ENCODE results near the gene LHX6. TPM values are rescaled to one million over a fixed set of nuclear protein-coding genes. Genes with fewer than 3 reads are reported as not detected.

The LHX6 gene
- total and polyA plus RNA-seq, 2 of the 8 experiments (the other 6 are each of a cell fraction or from before 2014, with no cell fraction given), result 0.92 to 1.2 TPM

DNA sequence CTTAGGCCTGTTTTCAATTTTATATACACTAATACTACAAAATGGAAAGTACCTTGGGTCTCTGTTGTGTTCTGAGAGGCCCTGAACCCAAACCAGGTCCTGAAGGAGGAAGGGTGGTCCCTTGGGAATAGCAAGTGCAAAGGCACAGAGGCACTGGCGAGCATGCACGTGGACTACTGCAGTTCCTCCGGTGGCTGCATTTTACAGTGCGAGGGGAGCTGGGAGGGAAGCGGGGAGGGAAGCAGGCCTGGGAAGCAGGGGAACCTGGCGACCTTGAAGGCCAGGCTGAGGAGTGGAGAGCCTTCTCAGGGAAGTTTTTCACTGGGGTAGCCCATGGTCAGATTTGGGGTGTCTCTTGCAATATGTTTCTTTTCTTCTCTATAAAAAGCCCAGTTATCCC is 35.1 kb downstream of the LHX6 start:
- H4K91ac ChIP-seq (replicated peaks; ENCODE audit: insufficient read length, low read length), result peak overlapping the region; percentile 52
- WGBS, 2 experiments (ENCODE audit: extremely low coverage in 1 of 2, insufficient coverage in 1 of 2, insufficient read length in 1 of 2, insufficient replicate concordance in 2 of 2, low coverage in 1 of 2, low lambda C conversion rate in 2 of 2, missing lambda C conversion rate in 1 of 2), result 73% methylated on average over 6 of the region's 6 CpGs; no CpG with 5 or more reads in 1 of the 2 experiments
- no peaks in the 10 kb centered on the region for H3K79me1 ChIP-seq (ENCODE audit: low read depth, low read length)
- H2AK5ac ChIP-seq (ENCODE audit: low read depth, low read length), result no peak overlapping the region
- no peak for FAIRE-seq
- H3K4me1 ChIP-seq (replicated peaks in 1 of 4; ENCODE audit: control insufficient read depth in 3 of 4, insufficient read depth in 4 of 4, low read length in 3 of 4), result peaks cover 0 to 6% (median 2%) of the 10 kb centered on the region in 4 experiments; a peak in 4 of 7 replicates
- no peak overlapping the region for H3K14ac ChIP-seq (ENCODE audit: insufficient read length)
- no peak overlapping the region for H3K18ac ChIP-seq (ENCODE audit: extremely low read depth, low read length)
- CTCF ChIA-PET (ENCODE audit: partially characterized antibody), result interaction anchor here (0.6 to 2.9 kb wide), 3 partner anchors 10 to 35 kb away, joined by 3 to 9 read pairs (median 5); partner anchors contain the start of genes MORN5 and NDUFA8
- H3K9ac ChIP-seq (replicated peaks in 1 of 4; ENCODE audit: extremely low read depth in 1 of 4, low read depth in 3 of 4, low read length in 3 of 4), result no peak overlapping the region
- H4K5ac ChIP-seq (ENCODE audit: insufficient read length, low read depth, low read length), result no peak overlapping the region
- TF ChIP-seq YY1 (IDR thresholded peaks at IDR 0.05; ENCODE audit: low read depth, low read length) (no peak), POLR2A (IDR thresholded peaks at IDR 0.05; ENCODE audit: control extremely low read depth in 1 of 2, low read depth in 2 of 2, low read length in 2 of 2) (no peak), EGR1 (IDR thresholded peaks at IDR 0.05; ENCODE audit: borderline replicate concordance, low read depth, low read length) (no peak), RFX5 (IDR thresholded peaks at IDR 0.05; ENCODE audit: borderline replicate concordance, low read depth, low read length) (no peak), EZH2 (IDR thresholded peaks at IDR 0.05; ENCODE audit: low read depth, low read length, severe bottlenecking) (no peak)
- no peaks in the 10 kb centered on the region for H4K20me1 ChIP-seq (replicated peaks in 1 of 2; ENCODE audit: control insufficient read depth in 1 of 2, insufficient read depth in 2 of 2, low read length in 2 of 2)
- 0 out of 2 replicates have a peak overlapping the region, but pooled peaks have one; percentile 72 for H2BK20ac ChIP-seq (ENCODE audit: low read length)
- H2BK12ac ChIP-seq (ENCODE audit: low read depth, low read length), result no peak overlapping the region
- no peak overlapping the region for H3K56ac ChIP-seq (replicated peaks; ENCODE audit: insufficient read length, low read depth, low read length)
- 0 out of 2 replicates have a peak overlapping the region, but pooled peaks have one; percentile 46 for H2BK15ac ChIP-seq (ENCODE audit: low read length)
- no peak overlapping the region for H3K4me3 ChIP-seq (ENCODE audit: extremely low read depth in 1 of 4, insufficient read depth in 2 of 4, low read depth in 3 of 4, low read length in 4 of 4)
- no peak for DNase-seq (ENCODE audit: low read depth in 1 of 2, low spot score in 2 of 2)
- no peaks in the 10 kb centered on the region for H3K36me3 ChIP-seq (ENCODE audit: control insufficient read depth in 2 of 4, insufficient read depth in 4 of 4, low read length in 3 of 4)
- H3K4ac ChIP-seq (replicated peaks; ENCODE audit: insufficient read length, low read depth, low read length), result no peak overlapping the region
- no peak overlapping the region for H2AFZ ChIP-seq (ENCODE audit: low read length)
- no peaks in the 10 kb centered on the region for H3K9me3 ChIP-seq (ENCODE audit: insufficient read depth in 2 of 2, low read depth in 1 of 2, low read length in 1 of 2)
- POLR2A ChIA-PET (ENCODE audit: partially characterized antibody), result interaction anchor here (0.7 to 1.1 kb wide), 2 partner anchors 68 to 642 kb away, joined by 4 read pairs; no protein-coding TSS in a partner anchor
- no peak overlapping the region for H2BK120ac ChIP-seq (replicated peaks; ENCODE audit: low read depth, low read length)
- no peaks in the 10 kb centered on the region for H3K79me2 ChIP-seq (ENCODE audit: control insufficient read depth in 1 of 2, insufficient read depth in 2 of 2, low read length in 2 of 2)
- H3K23ac ChIP-seq (ENCODE audit: insufficient read length), result no peak overlapping the region
- H3K27me3 ChIP-seq (replicated peaks in 1 of 4; ENCODE audit: control insufficient read depth in 3 of 4, extremely low read depth in 1 of 4, insufficient read depth in 3 of 4, low read length in 3 of 4), result no peaks in the 10 kb centered on the region; a peak in 2 of 7 replicates
- no peaks in the 10 kb centered on the region for H3K23me2 ChIP-seq (ENCODE audit: low read depth, low read length)
- no peak overlapping the region for H3K27ac ChIP-seq (ENCODE audit: low read depth, low read length)
- H2BK5ac ChIP-seq (ENCODE audit: low read depth, low read length), result no peak overlapping the region
- no peak overlapping the region for H4K8ac ChIP-seq (ENCODE audit: extremely low read depth, insufficient read depth, low read length)
- no peak overlapping the region for H3K4me2 ChIP-seq (ENCODE audit: insufficient read depth in 1 of 2, low read depth in 2 of 2, low read length in 2 of 2)
